GM23248 (cell line): ENCODE data around the gene STK11IP.

Experiments
- EZH2 ChIP-seq: fragments of 200-600 bp; sonication (generic); IDR thresholded peaks from 2 replicates; pipeline ENCODE4 v1.6.1; 2018; ENCODE audit warnings: antibody characterized with exemption, mild to moderate bottlenecking; ENCODE audit not compliant: insufficient read depth, poor library complexity, severe bottlenecking
- EZH2phosphoT487 ChIP-seq: fragments of 200-600 bp; sonication (generic); IDR thresholded peaks from 2 replicates; pipeline ENCODE4 v1.6.1; 2018; ENCODE audit warnings: antibody characterized with exemption, moderate library complexity, mild to moderate bottlenecking, low read depth; ENCODE audit not compliant: insufficient read depth

- no peak for TF ChIP-seq EZH2
- no peak for TF ChIP-seq EZH2phosphoT487
Measured at GRCh38 chr2:219612577-219613286, 15.1 kb downstream of the STK11IP start.
